ENCODE measurements around the gene MEIOB.

DNA sequence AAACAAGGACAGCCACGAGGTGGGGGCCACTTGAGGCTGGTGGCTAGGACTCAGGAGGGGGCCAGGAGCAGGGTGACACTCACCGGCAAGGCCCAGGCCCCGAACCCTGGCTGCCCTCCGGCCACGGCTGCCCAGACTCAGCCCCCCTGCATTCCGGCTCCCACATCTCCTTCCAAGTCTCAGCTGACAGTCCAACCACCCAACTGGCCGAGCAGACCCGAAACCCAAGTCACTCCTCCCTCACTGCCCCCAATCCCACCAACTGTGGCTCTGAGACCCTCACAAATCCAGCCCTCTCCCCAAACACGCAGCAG is 54.7 kb downstream of the MEIOB start:
- TF ChIP-seq, protein P1, sequence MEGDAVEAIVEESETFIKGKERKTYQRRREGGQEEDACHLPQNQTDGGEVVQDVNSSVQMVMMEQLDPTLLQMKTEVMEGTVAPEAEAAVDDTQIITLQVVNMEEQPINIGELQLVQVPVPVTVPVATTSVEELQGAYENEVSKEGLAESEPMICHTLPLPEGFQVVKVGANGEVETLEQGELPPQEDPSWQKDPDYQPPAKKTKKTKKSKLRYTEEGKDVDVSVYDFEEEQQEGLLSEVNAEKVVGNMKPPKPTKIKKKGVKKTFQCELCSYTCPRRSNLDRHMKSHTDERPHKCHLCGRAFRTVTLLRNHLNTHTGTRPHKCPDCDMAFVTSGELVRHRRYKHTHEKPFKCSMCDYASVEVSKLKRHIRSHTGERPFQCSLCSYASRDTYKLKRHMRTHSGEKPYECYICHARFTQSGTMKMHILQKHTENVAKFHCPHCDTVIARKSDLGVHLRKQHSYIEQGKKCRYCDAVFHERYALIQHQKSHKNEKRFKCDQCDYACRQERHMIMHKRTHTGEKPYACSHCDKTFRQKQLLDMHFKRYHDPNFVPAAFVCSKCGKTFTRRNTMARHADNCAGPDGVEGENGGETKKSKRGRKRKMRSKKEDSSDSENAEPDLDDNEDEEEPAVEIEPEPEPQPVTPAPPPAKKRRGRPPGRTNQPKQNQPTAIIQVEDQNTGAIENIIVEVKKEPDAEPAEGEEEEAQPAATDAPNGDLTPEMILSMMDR (IDR thresholded peaks at IDR 0.05; ENCODE audit: low read depth, low read length) = no peak
- no peak for TF ChIP-seq EZH2phosphoT487 (IDR thresholded peaks at IDR 0.05; ENCODE audit: low read depth)

Measured in OCI-LY3 (cell line).